BJ (cell line): ENCODE results near the gene ACSS2. TPM values are rescaled to one million over a fixed set of nuclear protein-coding genes. Genes with fewer than 3 reads are reported as not detected.

ENCODE experiments used
- CTCF ChIA-PET: fragments of 350-600 bp; formaldehyde crosslinking; extraction: SDS; loops from one replicate; lab custom pipeline; 2021; ENCODE audit warnings: antibody characterized with exemption, inconsistent platforms; lab: Yijun Ruan, JAX
- POLR2A ChIA-PET: fragments of 300-600 bp; sonication (Branson Sonifier 250); formaldehyde crosslinking; extraction: SDS; loops from one replicate; lab custom pipeline; 2021; ENCODE audit warnings: antibody characterized with exemption; lab: Charles Lee
- DNase-seq: peaks from one replicate; pipeline ENCODE4 v3.0.0-alpha.2; 2011; ENCODE audit warnings: low read depth
- H3K27me3 ChIP-seq: 2 replicates; pipeline ENCODE4 v1.6.0; 2011; ENCODE audit warnings: low read length; ENCODE audit not compliant: control insufficient read depth, insufficient read depth
- H3K36me3 ChIP-seq: 2 replicates; pipeline ENCODE4 v1.5.1; 2011; ENCODE audit warnings: low read length; ENCODE audit not compliant: control insufficient read depth, insufficient read depth
- H3K4me3 ChIP-seq: 2 replicates; pipeline ENCODE4 v1.5.1; 2011; ENCODE audit warnings: low read depth, mild to moderate bottlenecking, control low read depth, low read length
- polyA plus RNA-seq: library from polyadenylated mRNA; depleted of rRNA; stranded (reverse); fragments of >200 nt; gene quantifications from 2 replicates; pipeline ENCODE4 v1.2.3, GENCODE V29; 2011
- TF ChIP-seq, protein P1 (sequence below): IDR thresholded peaks from 2 replicates; pipeline ENCODE4 v1.5.1; 2011; ENCODE audit warnings: low read depth, mild to moderate bottlenecking, control low read depth, inconsistent platforms, low read length, moderate library complexity; ENCODE audit not compliant: insufficient read depth

The ACSS2 gene
- polyA plus RNA-seq, 1 experiment, result 32.1 TPM

DNA sequence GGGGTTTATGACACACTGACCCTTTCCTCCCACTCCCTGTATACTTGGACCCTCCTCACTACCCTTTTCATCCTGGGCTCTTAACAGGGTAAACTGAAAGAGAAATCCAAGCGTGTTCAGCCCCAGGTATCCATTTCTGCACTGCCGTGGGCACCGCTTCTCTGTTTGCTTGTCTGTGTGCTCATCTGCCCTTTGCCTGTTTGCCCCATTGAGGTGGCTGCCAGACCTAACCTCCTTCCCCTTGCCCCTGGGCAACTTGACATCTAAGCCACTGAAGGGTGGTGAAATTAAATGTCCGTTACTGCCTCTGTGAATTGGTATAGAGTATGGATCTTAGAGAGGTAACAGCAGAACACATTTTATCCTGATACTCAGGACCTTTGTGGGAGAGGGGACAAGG lies 38.7 kb downstream of the ACSS2 start:
- ChIA-PET POLR2A (no interaction called here), CTCF (no interaction called here)
- DNase-seq, result no peak
- TF ChIP-seq, protein P1, sequence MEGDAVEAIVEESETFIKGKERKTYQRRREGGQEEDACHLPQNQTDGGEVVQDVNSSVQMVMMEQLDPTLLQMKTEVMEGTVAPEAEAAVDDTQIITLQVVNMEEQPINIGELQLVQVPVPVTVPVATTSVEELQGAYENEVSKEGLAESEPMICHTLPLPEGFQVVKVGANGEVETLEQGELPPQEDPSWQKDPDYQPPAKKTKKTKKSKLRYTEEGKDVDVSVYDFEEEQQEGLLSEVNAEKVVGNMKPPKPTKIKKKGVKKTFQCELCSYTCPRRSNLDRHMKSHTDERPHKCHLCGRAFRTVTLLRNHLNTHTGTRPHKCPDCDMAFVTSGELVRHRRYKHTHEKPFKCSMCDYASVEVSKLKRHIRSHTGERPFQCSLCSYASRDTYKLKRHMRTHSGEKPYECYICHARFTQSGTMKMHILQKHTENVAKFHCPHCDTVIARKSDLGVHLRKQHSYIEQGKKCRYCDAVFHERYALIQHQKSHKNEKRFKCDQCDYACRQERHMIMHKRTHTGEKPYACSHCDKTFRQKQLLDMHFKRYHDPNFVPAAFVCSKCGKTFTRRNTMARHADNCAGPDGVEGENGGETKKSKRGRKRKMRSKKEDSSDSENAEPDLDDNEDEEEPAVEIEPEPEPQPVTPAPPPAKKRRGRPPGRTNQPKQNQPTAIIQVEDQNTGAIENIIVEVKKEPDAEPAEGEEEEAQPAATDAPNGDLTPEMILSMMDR, result no peak
- Histone ChIP-seq H3K27me3 (no peaks in the 10 kb centered on the region), H3K36me3 (peaks cover 3% of the 10 kb centered on the region; the same call in 1 of the 2 replicates), H3K4me3 (no peak overlapping the region)

DNA sequence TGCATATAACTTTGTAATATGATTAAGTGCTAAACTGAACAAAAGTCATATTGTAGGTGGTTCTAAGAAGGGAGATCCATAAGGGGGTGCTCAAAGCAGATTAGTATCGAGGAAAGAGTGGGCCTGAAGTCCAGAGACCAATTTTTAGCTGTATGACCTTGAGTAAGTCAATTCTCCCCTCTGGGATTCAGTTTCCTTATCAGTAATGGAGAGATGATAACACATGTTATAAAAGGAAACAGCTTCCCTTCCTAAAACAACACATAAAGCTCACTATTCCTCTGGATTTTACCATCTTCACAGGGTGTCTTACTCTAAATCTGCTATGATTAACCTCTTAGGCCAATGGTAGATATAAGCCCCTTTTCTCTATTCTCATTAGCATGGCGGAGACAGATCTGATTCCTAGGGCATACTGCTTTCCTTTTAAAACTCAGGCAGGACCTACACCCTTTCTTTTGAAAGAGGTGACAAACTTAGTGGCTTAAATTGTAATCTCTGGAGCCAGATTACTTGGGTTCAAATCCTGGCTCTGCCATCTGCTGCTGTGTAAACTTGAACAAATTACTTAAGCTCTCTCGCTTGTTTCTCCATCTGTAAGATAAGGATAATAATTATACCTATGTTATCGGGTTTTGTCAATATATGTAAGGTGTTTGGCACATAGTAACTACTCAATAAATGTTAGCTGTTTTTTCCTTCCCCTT lies 39.5 kb downstream of the ACSS2 start:
- DNase-seq, result no peak
- no peaks in the 10 kb centered on the region for H3K27me3 ChIP-seq
- ChIA-PET POLR2A (no interaction called here), CTCF (no interaction called here)
- H3K36me3 ChIP-seq, result peaks cover 3% of the 10 kb centered on the region
- H3K4me3 ChIP-seq, result no peak overlapping the region
- TF ChIP-seq, protein P1, result no peak

DNA sequence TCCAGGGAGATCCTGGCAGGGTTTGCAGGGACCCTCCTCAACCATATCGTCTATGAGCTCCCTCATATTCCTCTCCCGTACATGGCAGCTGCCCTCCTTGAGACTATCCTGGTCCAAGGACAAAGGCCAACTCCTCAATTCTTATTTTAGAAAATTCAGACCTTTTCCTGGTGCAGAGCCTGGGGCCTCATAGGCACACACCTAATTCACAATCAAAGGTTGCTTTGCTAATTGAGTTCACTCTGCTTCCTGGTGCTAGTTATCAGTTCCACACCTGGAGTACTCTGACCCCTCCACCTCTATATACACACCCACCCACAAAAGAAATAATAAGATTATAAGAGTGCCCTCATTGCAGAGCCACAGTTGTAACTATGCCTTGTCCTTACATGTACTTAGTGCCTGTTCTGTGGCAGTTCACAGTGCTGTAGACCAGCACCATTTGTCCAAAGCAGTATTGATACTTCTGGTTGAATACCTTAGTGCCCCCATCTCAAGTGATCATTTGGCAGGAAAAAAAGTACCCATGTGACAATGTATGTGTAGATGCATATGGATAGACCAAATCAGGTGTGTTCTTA lies 40.5 kb downstream of the ACSS2 start:
- ChIA-PET POLR2A (no interaction called here), CTCF (no interaction called here)
- H3K36me3 ChIP-seq, result peaks cover 4% of the 10 kb centered on the region
- TF ChIP-seq, protein P1, result no peak
- no peak overlapping the region for H3K4me3 ChIP-seq
- no peaks in the 10 kb centered on the region for H3K27me3 ChIP-seq
- DNase-seq, result no peak

DNA sequence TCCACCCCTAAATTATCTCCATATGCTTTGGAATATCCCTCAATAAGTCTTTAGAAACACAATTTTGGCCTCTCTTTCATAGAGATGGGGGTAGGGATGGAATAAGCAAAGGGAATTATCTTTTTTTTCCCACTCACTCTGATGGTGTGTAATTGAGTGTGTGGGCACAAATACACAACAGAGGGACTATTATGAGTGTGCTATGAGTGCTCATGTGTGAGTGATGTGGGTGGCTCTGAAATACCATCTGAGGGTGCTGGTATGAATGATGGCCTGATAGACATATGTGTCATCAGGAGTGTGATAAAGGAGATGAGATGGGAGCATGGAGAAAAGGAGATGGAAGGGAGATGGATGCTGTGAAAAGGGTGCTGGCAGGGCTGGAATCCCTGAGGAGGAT lies 43.6 kb downstream of the ACSS2 start:
- Histone ChIP-seq H3K4me3 (no peak overlapping the region), H3K27me3 (no peaks in the 10 kb centered on the region), H3K36me3 (peaks cover 2% of the 10 kb centered on the region)
- POLR2A ChIA-PET, result no interaction called here
- TF ChIP-seq, protein P1, result no peak
- CTCF ChIA-PET, result interaction anchor here (2.0 kb wide), 1 partner anchor 13 kb away, joined by 5 read pairs; no protein-coding TSS in a partner anchor
- no peak for DNase-seq

DNA sequence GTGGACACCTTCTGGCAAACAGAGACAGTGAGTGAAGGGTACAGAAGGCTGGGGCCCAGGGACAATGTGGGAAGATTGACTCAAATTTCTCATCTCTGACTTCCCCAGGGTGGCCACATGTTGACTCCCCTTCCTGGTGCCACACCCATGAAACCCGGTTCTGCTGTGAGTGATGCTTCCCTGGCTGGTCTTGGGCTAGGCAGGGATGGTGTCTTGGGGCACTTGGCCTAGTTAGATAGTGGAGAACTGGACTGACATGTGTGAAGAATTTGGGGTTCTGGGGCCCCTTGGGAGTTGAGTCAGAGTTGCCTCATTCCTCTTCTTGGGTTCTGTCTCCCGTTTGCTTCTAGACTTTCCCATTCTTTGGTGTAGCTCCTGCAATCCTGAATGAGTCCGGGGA lies 45.0 kb downstream of the ACSS2 start:
- H3K4me3 ChIP-seq, result no peak overlapping the region
- CTCF ChIA-PET, result no interaction called here
- H3K27me3 ChIP-seq, result no peaks in the 10 kb centered on the region
- DNase-seq, result no peak
- peaks cover 6% of the 10 kb centered on the region for H3K36me3 ChIP-seq
- POLR2A ChIA-PET, result no interaction called here
- TF ChIP-seq, protein P1, result no peak
